ENCODE measurements around the gene LYZL2. TPM values are rescaled to one million over a fixed set of nuclear protein-coding genes. Genes with fewer than 3 reads are reported as not detected.
"Not testable (repeated sequence)": the region's sequence is repeated elsewhere in the genome, so short reads cannot be mapped to it uniquely, and the experiment has no call there.

LYZL2 gene
- total and polyA plus RNA-seq, 2 donors (not counting 1 experiment from before 2014, with no cell fraction given) = not detected

GRCh38 chr10:30625080-30625479 lies 4.5 kb downstream of the LYZL2 start:
- no peak overlapping the region for H3K27ac ChIP-seq (ENCODE audit: insufficient read depth, low read length)
- no peak overlapping the region for H3K4me3 ChIP-seq (replicated peaks in 1 of 4; ENCODE audit: control extremely low read depth in 1 of 4, insufficient read depth in 1 of 4, low read depth in 3 of 4, low read length in 4 of 4)
- H3K27me3 ChIP-seq (ENCODE audit: control insufficient read depth, insufficient read depth, low read length) = no peaks in the 10 kb centered on the region
- no peak overlapping the region for H2AFZ ChIP-seq (ENCODE audit: low read length)
- no peak overlapping the region for H3K4me2 ChIP-seq (ENCODE audit: extremely low read depth, insufficient read depth, low read length)
- TF ChIP-seq EZH2 (IDR thresholded peaks at IDR 0.05; ENCODE audit: low read length, missing control alignments) = no peak
- no peak for TF ChIP-seq CTCF (conservative IDR thresholded peaks at IDR 0.05 in 1 of 2, IDR thresholded peaks at IDR 0.05 in 1 of 2; ENCODE audit: low read depth in 1 of 2, low read length in 2 of 2)
- no peaks in the 10 kb centered on the region for H3K4me1 ChIP-seq (ENCODE audit: control insufficient read depth, extremely low read depth, insufficient read depth, low read length)
- no peaks in the 10 kb centered on the region for H4K20me1 ChIP-seq (ENCODE audit: control insufficient read depth, extremely low read depth, insufficient read depth, low read length)
- H3K9ac ChIP-seq (ENCODE audit: insufficient read depth, low read length) = no peak overlapping the region
- no peaks in the 10 kb centered on the region for H3K79me2 ChIP-seq (ENCODE audit: control insufficient read depth, insufficient read depth, low read length)
- no peaks in the 10 kb centered on the region for H3K9me3 ChIP-seq (ENCODE audit: control insufficient read depth, insufficient read depth, low read depth, low read length)
- DNase-seq (ENCODE audit: low read depth in 2 of 2) = peak; percentile 13 to 58
- H3K36me3 ChIP-seq (ENCODE audit: control insufficient read depth, insufficient read depth, low read length) = no peaks in the 10 kb centered on the region

GRCh38 chr10:30619966-30620365 lies 9.6 kb downstream of the LYZL2 start:
- no peaks in the 10 kb centered on the region for H3K79me2 ChIP-seq (ENCODE audit: control insufficient read depth, insufficient read depth, low read length)
- no peak overlapping the region for H3K27ac ChIP-seq (ENCODE audit: insufficient read depth, low read length)
- no peak overlapping the region for H2AFZ ChIP-seq (ENCODE audit: low read length)
- DNase-seq (ENCODE audit: low read depth in 2 of 2) = no peak
- no peak overlapping the region for H3K9ac ChIP-seq (ENCODE audit: insufficient read depth, low read length)
- H3K4me3 ChIP-seq (replicated peaks in 1 of 4; ENCODE audit: control extremely low read depth in 1 of 4, insufficient read depth in 1 of 4, low read depth in 3 of 4, low read length in 4 of 4) = no peak overlapping the region
- no peak for TF ChIP-seq CTCF (conservative IDR thresholded peaks at IDR 0.05 in 1 of 2, IDR thresholded peaks at IDR 0.05 in 1 of 2; ENCODE audit: low read depth in 1 of 2, low read length in 2 of 2)
- TF ChIP-seq EZH2 (IDR thresholded peaks at IDR 0.05; ENCODE audit: low read length, missing control alignments) = no peak
- H4K20me1 ChIP-seq (ENCODE audit: control insufficient read depth, extremely low read depth, insufficient read depth, low read length) = no peaks in the 10 kb centered on the region
- no peak overlapping the region for H3K4me2 ChIP-seq (ENCODE audit: extremely low read depth, insufficient read depth, low read length)
- no peaks in the 10 kb centered on the region for H3K36me3 ChIP-seq (ENCODE audit: control insufficient read depth, insufficient read depth, low read length)
- no peaks in the 10 kb centered on the region for H3K9me3 ChIP-seq (ENCODE audit: control insufficient read depth, insufficient read depth, low read depth, low read length)
- no peaks in the 10 kb centered on the region for H3K4me1 ChIP-seq (ENCODE audit: control insufficient read depth, extremely low read depth, insufficient read depth, low read length)
- no peaks in the 10 kb centered on the region for H3K27me3 ChIP-seq (ENCODE audit: control insufficient read depth, insufficient read depth, low read length)

- no peaks in the 10 kb centered on the region for H4K20me1 ChIP-seq (ENCODE audit: control insufficient read depth, extremely low read depth, insufficient read depth, low read length)
- TF ChIP-seq CTCF (conservative IDR thresholded peaks at IDR 0.05 in 1 of 2, IDR thresholded peaks at IDR 0.05 in 1 of 2; ENCODE audit: low read depth in 1 of 2, low read length in 2 of 2) = no peak
- TF ChIP-seq EZH2 (IDR thresholded peaks at IDR 0.05; ENCODE audit: low read length, missing control alignments) = no peak
Observed at GRCh38 chr10:30617070-30617469, 12.5 kb downstream of the LYZL2 start.

GRCh38 chr10:30611041-30611440 lies 18.5 kb downstream of the LYZL2 start:
- H4K20me1 ChIP-seq (ENCODE audit: control insufficient read depth, extremely low read depth, insufficient read depth, low read length); H3K4me1 ChIP-seq (ENCODE audit: control insufficient read depth, extremely low read depth, insufficient read depth, low read length); H2AFZ ChIP-seq (ENCODE audit: low read length); H3K9me3 ChIP-seq (ENCODE audit: control insufficient read depth, insufficient read depth, low read depth, low read length); DNase-seq (ENCODE audit: low read depth in 2 of 2); H3K9ac ChIP-seq (ENCODE audit: insufficient read depth, low read length); H3K4me2 ChIP-seq (ENCODE audit: extremely low read depth, insufficient read depth, low read length); H3K27ac ChIP-seq (ENCODE audit: insufficient read depth, low read length); H3K36me3 ChIP-seq (ENCODE audit: control insufficient read depth, insufficient read depth, low read length); H3K27me3 ChIP-seq (ENCODE audit: control insufficient read depth, insufficient read depth, low read length); H3K79me2 ChIP-seq (ENCODE audit: control insufficient read depth, insufficient read depth, low read length); H3K4me3 ChIP-seq (replicated peaks in 1 of 4; ENCODE audit: control extremely low read depth in 1 of 4, insufficient read depth in 1 of 4, low read depth in 3 of 4, low read length in 4 of 4): not testable (repeated sequence)

More at GRCh38 chr10:30617070-30617469, 12.5 kb downstream of the LYZL2 start:
- no peak overlapping the region for H3K9ac ChIP-seq (ENCODE audit: insufficient read depth, low read length)
- H3K9me3 ChIP-seq (ENCODE audit: control insufficient read depth, insufficient read depth, low read depth, low read length) = no peaks in the 10 kb centered on the region
- no peak overlapping the region for H3K4me3 ChIP-seq (replicated peaks in 1 of 4; ENCODE audit: control extremely low read depth in 1 of 4, insufficient read depth in 1 of 4, low read depth in 3 of 4, low read length in 4 of 4)
- H2AFZ ChIP-seq (ENCODE audit: low read length) = no peak overlapping the region
- H3K79me2 ChIP-seq (ENCODE audit: control insufficient read depth, insufficient read depth, low read length) = no peaks in the 10 kb centered on the region
- no peaks in the 10 kb centered on the region for H3K27me3 ChIP-seq (ENCODE audit: control insufficient read depth, insufficient read depth, low read length)
- no peak overlapping the region for H3K4me2 ChIP-seq (ENCODE audit: extremely low read depth, insufficient read depth, low read length)
- no peak overlapping the region for H3K27ac ChIP-seq (ENCODE audit: insufficient read depth, low read length)
- H3K4me1 ChIP-seq (ENCODE audit: control insufficient read depth, extremely low read depth, insufficient read depth, low read length) = no peaks in the 10 kb centered on the region
- no peak for DNase-seq (ENCODE audit: low read depth in 2 of 2)
- no peaks in the 10 kb centered on the region for H3K36me3 ChIP-seq (ENCODE audit: control insufficient read depth, insufficient read depth, low read length)
